ENCODE results near the gene PLEK.

- TF ChIP-seq POLR2A (IDR thresholded peaks at IDR 0.05) (no peak), CTCF (IDR thresholded peaks at IDR 0.05) (no peak)
Observed at GRCh38 chr2:68435615-68436014, 70.5 kb downstream of the PLEK start.

Measured in heart left ventricle (tissue), 13 donors.